Inferior parietal cortex (tissue), 1 donor: ENCODE results near the gene HK2.
"Not testable (repeated sequence)": the region's sequence is repeated elsewhere in the genome, so short reads cannot be mapped to it uniquely, and the experiment has no call there.

Experiments used
- DNase-seq: peaks from one replicate; pipeline ENCODE4 v3.0.0-alpha.2; 2016; ENCODE audit errors: extremely low spot score

Gene HK2

GRCh38 chr2:74895001-74895400 is 61.1 kb downstream of the HK2 start:
- DNase-seq: no peak

GRCh38 chr2:74896232-74896631 is 62.3 kb downstream of the HK2 start:
- no peak for DNase-seq

GRCh38 chr2:74900225-74900624 is 66.3 kb downstream of the HK2 start:
- DNase-seq: not testable (repeated sequence)

- peak; percentile 58 for DNase-seq
These were observed 68.4 kb downstream of the HK2 start for GRCh38 chr2:74902281-74902860.

- no peak for DNase-seq
These were observed 72.5 kb downstream of the HK2 start for GRCh38 chr2:74906395-74906794.

- not testable (repeated sequence) for DNase-seq
These were observed 73.6 kb downstream of the HK2 start for GRCh38 chr2:74907560-74907959.

GRCh38 chr2:74908748-74909444 is 75.0 kb downstream of the HK2 start:
- no peak for DNase-seq

GRCh38 chr2:74910245-74910644 is 76.3 kb downstream of the HK2 start:
- no peak for DNase-seq

GRCh38 chr2:74911061-74911460 is 77.1 kb downstream of the HK2 start:
- DNase-seq: no peak

- DNase-seq: no peak
These were observed 81.8 kb downstream of the HK2 start for GRCh38 chr2:74915743-74916142.

GRCh38 chr2:74916394-74916793 is 82.5 kb downstream of the HK2 start:
- no peak for DNase-seq

GRCh38 chr2:74917702-74918619 is 84.0 kb downstream of the HK2 start:
- DNase-seq: no peak

GRCh38 chr2:74919827-74920226 is 85.9 kb downstream of the HK2 start:
- DNase-seq: peak; percentile 69

- DNase-seq: no peak
These were observed 87.4 kb downstream of the HK2 start for GRCh38 chr2:74921236-74921736.

GRCh38 chr2:74922592-74923227 is 88.8 kb downstream of the HK2 start:
- no peak for DNase-seq

- DNase-seq: no peak
These were observed 90.7 kb downstream of the HK2 start for GRCh38 chr2:74924463-74925265.

GRCh38 chr2:74925361-74925786 is 91.4 kb downstream of the HK2 start:
- no peak for DNase-seq

- DNase-seq: no peak
These were observed 93.7 kb downstream of the HK2 start for GRCh38 chr2:74927621-74928020.

- no peak for DNase-seq
These were observed 97.0 kb downstream of the HK2 start for GRCh38 chr2:74930811-74931486.

- DNase-seq: no peak
These were observed 98.0 kb downstream of the HK2 start for GRCh38 chr2:74931940-74932339.
